ENCODE measurements around the gene DPYD.

Gene DPYD

DNA sequence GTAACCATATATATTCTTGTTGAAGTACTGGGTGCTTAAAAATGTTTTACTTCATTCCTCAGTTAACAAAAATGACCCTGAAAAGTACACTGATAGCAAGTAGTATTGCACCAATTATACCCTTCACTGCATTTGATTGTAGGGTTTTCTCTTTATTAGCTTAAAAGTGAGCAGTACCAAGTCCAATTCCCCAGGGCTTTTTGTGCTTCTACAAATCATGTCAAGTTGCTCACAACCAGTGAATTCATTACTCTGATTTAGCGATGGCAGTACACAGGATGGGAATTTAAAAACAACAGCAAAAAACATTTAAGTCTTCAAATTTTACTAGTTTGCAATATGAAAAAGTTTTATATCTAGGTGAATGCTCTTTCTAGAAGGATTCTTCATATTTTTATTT, 762.8 kb downstream of the DPYD start:
- no peaks in the 10 kb centered on the region for H3K4me1 ChIP-seq (ENCODE audit: control insufficient read depth, insufficient read depth, low read length, poor library complexity, severe bottlenecking)
- H3K4me3 ChIP-seq (ENCODE audit: insufficient read depth, low read depth, low read length, poor library complexity, severe bottlenecking) = no peak overlapping the region
- no peaks in the 10 kb centered on the region for H3K27me3 ChIP-seq (replicated peaks; ENCODE audit: control insufficient read depth, insufficient read depth, low read length, poor library complexity, severe bottlenecking)
- no peaks in the 10 kb centered on the region for H3K36me3 ChIP-seq (ENCODE audit: control insufficient read depth, insufficient read depth, low read length)
- H3K27ac ChIP-seq (ENCODE audit: insufficient read depth, low read length, poor library complexity, severe bottlenecking) = no peak overlapping the region
- DNase-seq = no peak
- H3K9me3 ChIP-seq (ENCODE audit: control insufficient read depth, low read length) = no peaks in the 10 kb centered on the region

DNA sequence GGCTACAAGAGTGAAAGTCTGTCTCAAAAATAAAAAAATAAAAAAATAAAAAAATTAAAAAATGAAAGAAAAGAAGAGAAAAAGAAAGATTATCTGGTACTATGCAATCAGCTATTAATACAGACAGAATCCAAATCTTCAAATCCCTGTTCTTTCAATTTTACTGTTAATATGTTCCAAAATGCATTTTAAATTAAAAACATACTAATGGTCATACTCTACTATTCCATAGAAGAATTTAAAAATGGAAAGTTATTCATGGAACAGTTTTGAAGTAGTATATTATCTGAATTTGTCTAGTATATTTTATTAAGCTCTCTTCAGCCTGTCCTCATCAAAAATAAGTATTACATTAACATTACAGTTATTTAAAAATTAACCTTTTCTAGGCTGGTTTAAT, 769.2 kb downstream of the DPYD start:
- H3K4me3 ChIP-seq (ENCODE audit: insufficient read depth, low read depth, low read length, poor library complexity, severe bottlenecking) = no peak overlapping the region
- H3K9me3 ChIP-seq (ENCODE audit: control insufficient read depth, low read length) = no peaks in the 10 kb centered on the region
- no peaks in the 10 kb centered on the region for H3K36me3 ChIP-seq (ENCODE audit: control insufficient read depth, insufficient read depth, low read length)
- no peaks in the 10 kb centered on the region for H3K27me3 ChIP-seq (replicated peaks; ENCODE audit: control insufficient read depth, insufficient read depth, low read length, poor library complexity, severe bottlenecking)
- H3K4me1 ChIP-seq (ENCODE audit: control insufficient read depth, insufficient read depth, low read length, poor library complexity, severe bottlenecking) = no peaks in the 10 kb centered on the region
- H3K27ac ChIP-seq (ENCODE audit: insufficient read depth, low read length, poor library complexity, severe bottlenecking) = no peak overlapping the region
- no peak for DNase-seq

DNA sequence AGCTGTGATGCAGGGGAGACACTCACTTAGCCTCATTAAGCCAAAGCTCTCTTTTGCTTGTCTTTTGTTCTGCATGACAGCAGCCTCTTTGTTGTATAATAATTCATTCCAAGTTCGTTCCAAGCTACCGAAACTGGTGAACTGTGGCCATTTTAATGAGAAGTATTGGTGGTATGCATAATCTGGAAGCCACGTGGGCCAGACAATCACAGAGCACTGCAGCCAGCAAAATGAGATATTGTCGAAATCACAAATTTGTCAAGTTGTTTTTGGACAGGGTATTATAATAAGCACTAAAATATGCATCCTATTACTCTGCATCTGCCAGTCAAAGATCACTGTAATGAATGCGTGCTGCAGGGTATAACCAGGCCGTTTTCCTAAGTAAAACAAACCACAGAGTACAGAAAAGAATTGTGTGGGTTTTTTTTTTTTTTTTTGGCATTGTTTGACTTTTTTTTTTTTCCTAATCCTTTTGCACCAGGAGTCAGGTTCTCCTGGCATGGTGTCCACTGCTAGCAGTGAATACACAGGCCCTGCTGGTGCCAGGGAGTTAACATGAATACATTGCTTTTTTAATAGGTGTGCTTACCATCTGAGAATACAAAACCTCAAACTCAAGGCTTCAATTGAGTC, 775.4 kb downstream of the DPYD start:
- peaks cover 4% of the 10 kb centered on the region for H3K36me3 ChIP-seq (ENCODE audit: control insufficient read depth, insufficient read depth, low read length)
- no peaks in the 10 kb centered on the region for H3K9me3 ChIP-seq (ENCODE audit: control insufficient read depth, low read length)
- H3K27ac ChIP-seq (ENCODE audit: insufficient read depth, low read length, poor library complexity, severe bottlenecking) = no peak overlapping the region
- no peak overlapping the region for H3K4me3 ChIP-seq (ENCODE audit: insufficient read depth, low read depth, low read length, poor library complexity, severe bottlenecking)
- no peaks in the 10 kb centered on the region for H3K27me3 ChIP-seq (replicated peaks; ENCODE audit: control insufficient read depth, insufficient read depth, low read length, poor library complexity, severe bottlenecking)
- H3K4me1 ChIP-seq (ENCODE audit: control insufficient read depth, insufficient read depth, low read length, poor library complexity, severe bottlenecking) = no peaks in the 10 kb centered on the region
- DNase-seq = no peak

DNA sequence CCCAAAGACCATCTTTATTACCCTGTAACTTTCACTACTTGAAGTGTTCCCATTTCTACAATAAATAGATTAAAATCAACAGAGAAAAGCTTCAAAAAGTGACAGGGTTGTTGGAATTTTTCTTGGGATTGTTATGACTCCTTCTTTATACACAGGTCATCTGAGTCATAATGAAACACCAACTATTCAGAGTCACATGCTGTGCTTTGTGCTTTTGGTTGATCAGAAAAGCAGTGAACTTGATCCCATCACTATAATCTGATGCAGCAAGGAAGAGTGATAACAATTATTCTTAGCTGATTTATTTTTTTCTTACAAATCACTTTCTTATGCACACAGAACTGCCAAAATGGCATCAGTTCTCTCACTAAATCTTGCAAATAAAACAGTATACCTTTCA, 776.3 kb downstream of the DPYD start:
- Histone ChIP-seq H3K4me3 (ENCODE audit: insufficient read depth, low read depth, low read length, poor library complexity, severe bottlenecking) (no peak overlapping the region), H3K9me3 (ENCODE audit: control insufficient read depth, low read length) (no peaks in the 10 kb centered on the region), H3K27me3 (replicated peaks; ENCODE audit: control insufficient read depth, insufficient read depth, low read length, poor library complexity, severe bottlenecking) (no peaks in the 10 kb centered on the region), H3K36me3 (ENCODE audit: control insufficient read depth, insufficient read depth, low read length) (peaks cover 4% of the 10 kb centered on the region), H3K4me1 (ENCODE audit: control insufficient read depth, insufficient read depth, low read length, poor library complexity, severe bottlenecking) (no peaks in the 10 kb centered on the region), H3K27ac (ENCODE audit: insufficient read depth, low read length, poor library complexity, severe bottlenecking) (no peak overlapping the region)
- no peak for DNase-seq

DNA sequence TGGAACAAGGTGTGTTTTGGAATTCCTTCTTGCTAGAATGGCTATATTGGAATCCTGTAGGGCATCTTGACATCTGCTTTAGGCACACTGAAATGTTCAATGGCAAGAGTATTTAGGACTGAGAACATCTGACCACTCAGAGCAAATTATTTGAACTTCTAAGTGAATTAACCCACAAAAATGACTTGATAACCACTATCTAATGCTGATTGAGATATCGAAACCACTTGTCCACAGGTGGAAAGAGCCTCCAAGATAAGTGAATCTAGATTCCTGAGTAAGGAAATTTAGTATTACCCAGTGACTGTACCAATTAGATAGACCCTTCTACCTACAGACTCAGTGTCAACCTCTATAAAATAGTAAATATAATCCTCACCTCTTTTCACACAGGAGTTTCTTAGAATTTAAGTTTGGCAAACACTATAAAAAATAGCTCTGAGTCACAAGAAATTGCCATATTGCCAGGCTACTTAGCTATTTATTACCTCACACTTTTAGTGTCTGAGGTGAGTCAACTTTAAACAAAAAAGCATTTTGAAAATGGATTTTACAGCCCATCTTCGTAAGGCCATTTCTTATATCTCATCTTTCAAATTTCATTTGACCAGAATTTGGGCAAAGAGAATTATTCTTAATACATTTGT, 777.5 kb downstream of the DPYD start:
- Histone ChIP-seq H3K36me3 (ENCODE audit: control insufficient read depth, insufficient read depth, low read length) (peaks cover 4% of the 10 kb centered on the region), H3K4me1 (ENCODE audit: control insufficient read depth, insufficient read depth, low read length, poor library complexity, severe bottlenecking) (no peaks in the 10 kb centered on the region), H3K27ac (ENCODE audit: insufficient read depth, low read length, poor library complexity, severe bottlenecking) (no peak overlapping the region), H3K9me3 (ENCODE audit: control insufficient read depth, low read length) (no peaks in the 10 kb centered on the region), H3K4me3 (ENCODE audit: insufficient read depth, low read depth, low read length, poor library complexity, severe bottlenecking) (no peak overlapping the region), H3K27me3 (replicated peaks; ENCODE audit: control insufficient read depth, insufficient read depth, low read length, poor library complexity, severe bottlenecking) (no peaks in the 10 kb centered on the region)
- DNase-seq = no peak

DNA sequence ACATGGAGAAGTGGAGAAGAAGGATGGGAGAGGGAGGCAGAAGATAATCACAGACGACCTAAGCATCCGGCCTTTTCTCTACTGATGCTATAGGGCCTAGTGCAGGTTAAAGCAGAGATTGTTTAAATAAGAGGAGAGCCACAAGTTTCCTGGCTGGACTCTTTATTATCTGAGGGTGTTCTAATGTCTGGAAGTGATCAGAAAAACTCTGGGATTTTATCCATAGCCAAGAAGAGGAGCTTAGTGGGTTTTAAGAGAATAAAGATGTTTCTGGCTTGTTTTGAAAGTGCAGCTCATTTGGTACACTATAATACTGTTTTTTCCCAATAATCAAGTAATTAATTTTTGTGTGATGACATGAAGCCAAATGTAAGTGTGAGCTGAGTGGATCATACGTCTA, 780.2 kb downstream of the DPYD start:
- H3K4me3 ChIP-seq (ENCODE audit: insufficient read depth, low read depth, low read length, poor library complexity, severe bottlenecking) = no peak overlapping the region
- H3K27me3 ChIP-seq (replicated peaks; ENCODE audit: control insufficient read depth, insufficient read depth, low read length, poor library complexity, severe bottlenecking) = no peaks in the 10 kb centered on the region
- no peaks in the 10 kb centered on the region for H3K4me1 ChIP-seq (ENCODE audit: control insufficient read depth, insufficient read depth, low read length, poor library complexity, severe bottlenecking)
- H3K27ac ChIP-seq (ENCODE audit: insufficient read depth, low read length, poor library complexity, severe bottlenecking) = no peak overlapping the region
- no peaks in the 10 kb centered on the region for H3K36me3 ChIP-seq (ENCODE audit: control insufficient read depth, insufficient read depth, low read length)
- no peak for DNase-seq
- H3K9me3 ChIP-seq (ENCODE audit: control insufficient read depth, low read length) = no peaks in the 10 kb centered on the region

DNA sequence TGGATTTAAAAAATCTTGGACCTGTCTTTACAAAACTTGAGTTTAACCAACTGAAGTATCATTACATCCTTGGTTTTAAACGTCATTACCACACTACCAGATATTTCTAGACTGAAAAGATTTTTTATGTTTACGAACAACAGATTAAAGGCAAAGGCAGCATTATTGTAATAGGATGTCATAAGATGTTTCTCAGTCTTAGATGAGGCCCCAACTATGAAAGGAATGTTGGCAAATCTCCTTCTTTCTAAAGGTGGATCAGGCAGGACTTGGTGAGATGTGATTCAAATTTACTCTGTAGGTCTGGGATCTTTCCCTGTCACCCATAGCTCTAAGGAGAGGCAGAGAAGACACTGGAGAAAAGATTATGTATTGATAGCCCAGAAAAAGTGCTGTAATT, 781.3 kb downstream of the DPYD start:
- no peaks in the 10 kb centered on the region for H3K9me3 ChIP-seq (ENCODE audit: control insufficient read depth, low read length)
- no peak overlapping the region for H3K4me3 ChIP-seq (ENCODE audit: insufficient read depth, low read depth, low read length, poor library complexity, severe bottlenecking)
- no peak for DNase-seq
- H3K27me3 ChIP-seq (replicated peaks; ENCODE audit: control insufficient read depth, insufficient read depth, low read length, poor library complexity, severe bottlenecking) = no peaks in the 10 kb centered on the region
- no peaks in the 10 kb centered on the region for H3K36me3 ChIP-seq (ENCODE audit: control insufficient read depth, insufficient read depth, low read length)
- no peak overlapping the region for H3K27ac ChIP-seq (ENCODE audit: insufficient read depth, low read length, poor library complexity, severe bottlenecking)
- no peaks in the 10 kb centered on the region for H3K4me1 ChIP-seq (ENCODE audit: control insufficient read depth, insufficient read depth, low read length, poor library complexity, severe bottlenecking)

DNA sequence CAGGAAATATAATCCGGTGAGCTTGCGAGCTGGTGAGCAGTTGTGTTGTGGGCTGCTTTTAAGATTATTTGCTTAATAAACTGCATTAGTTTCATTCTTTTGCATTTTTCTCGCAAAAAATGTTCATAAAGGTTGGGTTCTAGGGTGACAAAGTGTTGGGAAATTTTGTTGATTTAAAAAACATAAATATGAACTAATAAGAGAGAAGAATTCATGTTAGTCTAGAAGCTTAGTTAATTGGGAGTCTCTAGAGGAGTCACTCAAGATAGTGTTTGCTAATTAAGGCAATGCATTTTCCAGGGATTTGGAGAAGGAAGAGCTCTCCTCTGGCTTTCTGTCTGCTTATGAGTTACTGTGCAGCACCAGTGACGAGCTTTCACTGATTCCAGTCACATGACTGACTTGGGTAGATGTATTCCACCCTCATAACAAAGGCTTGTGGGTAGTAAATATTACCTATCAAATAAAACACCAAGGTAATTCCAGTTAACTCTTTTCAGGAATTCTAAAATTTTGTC, 782.3 kb downstream of the DPYD start:
- H3K27ac ChIP-seq (ENCODE audit: insufficient read depth, low read length, poor library complexity, severe bottlenecking) = no peak overlapping the region
- DNase-seq = no peak

DNA sequence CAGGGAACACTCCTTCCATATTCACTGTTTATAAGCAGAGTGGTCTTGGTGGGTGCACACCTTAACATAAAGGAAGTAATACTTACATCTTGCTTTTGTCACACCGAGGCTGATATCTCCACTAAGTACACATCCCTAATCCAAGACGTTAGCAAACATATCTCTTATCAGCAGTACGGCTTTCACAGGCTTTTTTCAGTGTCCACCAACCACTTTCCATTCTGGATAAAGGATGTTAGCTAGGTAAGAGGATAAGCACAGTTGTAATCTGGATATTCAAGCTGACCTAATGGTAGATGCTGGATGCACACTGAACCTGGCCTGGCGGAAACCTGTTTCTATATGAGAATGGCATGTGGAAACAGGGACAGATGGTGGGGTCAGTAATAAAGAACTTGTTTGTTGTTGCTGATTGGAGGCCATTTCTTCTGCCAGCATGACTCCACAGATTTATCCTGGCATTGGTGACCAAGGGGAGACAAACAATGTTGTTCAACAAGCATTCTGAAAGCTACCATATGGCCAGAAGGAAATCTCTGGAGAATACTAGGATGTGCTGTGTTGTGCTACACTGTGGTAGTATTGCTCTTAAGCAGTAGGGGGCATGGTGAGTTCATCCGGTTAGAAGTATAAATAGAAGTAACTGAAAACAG, 782.8 kb downstream of the DPYD start:
- Histone ChIP-seq H3K27me3 (replicated peaks; ENCODE audit: control insufficient read depth, insufficient read depth, low read length, poor library complexity, severe bottlenecking) (no peaks in the 10 kb centered on the region), H3K36me3 (ENCODE audit: control insufficient read depth, insufficient read depth, low read length) (no peaks in the 10 kb centered on the region), H3K4me3 (ENCODE audit: insufficient read depth, low read depth, low read length, poor library complexity, severe bottlenecking) (no peak overlapping the region), H3K27ac (ENCODE audit: insufficient read depth, low read length, poor library complexity, severe bottlenecking) (no peak overlapping the region), H3K4me1 (ENCODE audit: control insufficient read depth, insufficient read depth, low read length, poor library complexity, severe bottlenecking) (no peaks in the 10 kb centered on the region), H3K9me3 (ENCODE audit: control insufficient read depth, low read length) (no peaks in the 10 kb centered on the region)
- DNase-seq = no peak

More for the DNA sequence above, 782.3 kb downstream of the DPYD start:
- no peaks in the 10 kb centered on the region for H3K9me3 ChIP-seq (ENCODE audit: control insufficient read depth, low read length)
- H3K27me3 ChIP-seq (replicated peaks; ENCODE audit: control insufficient read depth, insufficient read depth, low read length, poor library complexity, severe bottlenecking) = no peaks in the 10 kb centered on the region
- no peaks in the 10 kb centered on the region for H3K4me1 ChIP-seq (ENCODE audit: control insufficient read depth, insufficient read depth, low read length, poor library complexity, severe bottlenecking)
- no peak overlapping the region for H3K4me3 ChIP-seq (ENCODE audit: insufficient read depth, low read depth, low read length, poor library complexity, severe bottlenecking)
- H3K36me3 ChIP-seq (ENCODE audit: control insufficient read depth, insufficient read depth, low read length) = no peaks in the 10 kb centered on the region

DNA sequence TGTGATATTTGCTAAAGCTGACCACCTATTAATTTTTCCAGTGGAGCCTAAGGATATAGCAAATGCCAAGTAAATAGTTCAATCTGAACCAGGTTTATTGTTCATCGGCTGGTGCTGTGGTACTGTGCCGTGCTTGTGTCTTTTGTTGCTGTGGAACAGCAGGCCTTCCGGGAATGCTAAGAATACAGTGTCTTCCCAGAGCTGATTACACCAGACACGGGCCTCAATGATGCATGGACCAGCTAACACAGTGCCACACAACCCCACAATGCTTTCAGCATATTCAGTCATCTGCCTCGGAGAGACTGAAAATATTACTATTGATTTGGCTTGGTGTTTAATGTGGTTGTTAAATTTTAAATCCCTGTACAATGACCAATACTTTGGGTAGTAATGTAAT, 783.8 kb downstream of the DPYD start:
- no peaks in the 10 kb centered on the region for H3K9me3 ChIP-seq (ENCODE audit: control insufficient read depth, low read length)
- no peaks in the 10 kb centered on the region for H3K36me3 ChIP-seq (ENCODE audit: control insufficient read depth, insufficient read depth, low read length)
- H3K27ac ChIP-seq (ENCODE audit: insufficient read depth, low read length, poor library complexity, severe bottlenecking) = no peak overlapping the region
- no peaks in the 10 kb centered on the region for H3K27me3 ChIP-seq (replicated peaks; ENCODE audit: control insufficient read depth, insufficient read depth, low read length, poor library complexity, severe bottlenecking)
- no peak overlapping the region for H3K4me3 ChIP-seq (ENCODE audit: insufficient read depth, low read depth, low read length, poor library complexity, severe bottlenecking)
- H3K4me1 ChIP-seq (ENCODE audit: control insufficient read depth, insufficient read depth, low read length, poor library complexity, severe bottlenecking) = no peaks in the 10 kb centered on the region
- no peak for DNase-seq
